NCI-H69 (cell line): Measurements from ENCODE around the gene DIP2C.
"Not testable (repeated sequence)": the region's sequence is repeated elsewhere in the genome, so short reads cannot be mapped to it uniquely, and the experiment has no call there.

ENCODE experiments used
- DNase-seq: peaks from one replicate; lab custom pipeline; 2025; lab: John Stamatoyannopoulos, UW

Gene DIP2C

GRCh38 chr10:641149-642010, 48.1 kb downstream of the DIP2C start:
- no peak for DNase-seq

GRCh38 chr10:640673-641045, 48.8 kb downstream of the DIP2C start:
- DNase-seq = no peak

- no peak for DNase-seq
Observed at GRCh38 chr10:639751-640672, 49.5 kb downstream of the DIP2C start.

GRCh38 chr10:639001-639750, 50.3 kb downstream of the DIP2C start:
- DNase-seq = no peak

- DNase-seq = no peak
Observed at GRCh38 chr10:637771-638195, 51.7 kb downstream of the DIP2C start.

GRCh38 chr10:637221-637620, 52.2 kb downstream of the DIP2C start:
- no peak for DNase-seq

GRCh38 chr10:636769-637168, 52.7 kb downstream of the DIP2C start:
- no peak for DNase-seq

- DNase-seq = no peak
Observed at GRCh38 chr10:636016-636730, 53.3 kb downstream of the DIP2C start.

- no peak for DNase-seq
Observed at GRCh38 chr10:635088-635861, 54.2 kb downstream of the DIP2C start.

GRCh38 chr10:634256-634655, 55.2 kb downstream of the DIP2C start:
- DNase-seq = no peak

GRCh38 chr10:633279-634245, 55.9 kb downstream of the DIP2C start:
- peak; percentile 2 for DNase-seq

GRCh38 chr10:632807-633177, 56.7 kb downstream of the DIP2C start:
- not testable (repeated sequence) for DNase-seq

- DNase-seq = not testable (repeated sequence)
Observed at GRCh38 chr10:632155-632806, 57.2 kb downstream of the DIP2C start.

- no peak for DNase-seq
Observed at GRCh38 chr10:631266-631665, 58.2 kb downstream of the DIP2C start.

GRCh38 chr10:630581-631073, 58.8 kb downstream of the DIP2C start:
- peak; percentile 9 for DNase-seq

- no peak for DNase-seq
Observed at GRCh38 chr10:629186-629998, 60.1 kb downstream of the DIP2C start.

GRCh38 chr10:628386-629045, 61.0 kb downstream of the DIP2C start:
- DNase-seq = no peak
